ENCODE measurements around the gene CNTRL.
A peak's percentile ranks its signal among the peaks of the same experiment; 100 is the strongest.
"Not testable (repeated sequence)": the region's sequence is repeated elsewhere in the genome, so short reads cannot be mapped to it uniquely, and the experiment has no call there.

CNTRL gene

GRCh38 chr9:121071370-121071755, 3.4 kb upstream of the CNTRL start:
- no peak for DNase-seq

- DNase-seq, result peak; percentile 34
These were observed 2.9 kb upstream of the CNTRL start for GRCh38 chr9:121071756-121072421.

GRCh38 chr9:121073038-121073437, 1.7 kb upstream of the CNTRL start:
- DNase-seq, result peak; percentile 90

- no peak for DNase-seq
These were observed 689 bp downstream of the CNTRL start for GRCh38 chr9:121075251-121076036.

GRCh38 chr9:121082075-121082474, 7.3 kb downstream of the CNTRL start:
- no peak for DNase-seq

GRCh38 chr9:121085661-121086060, 10.9 kb downstream of the CNTRL start:
- DNase-seq, result no peak

GRCh38 chr9:121088576-121088975, 13.8 kb downstream of the CNTRL start:
- DNase-seq, result no peak

- DNase-seq, result not testable (repeated sequence)
These were observed 16.0 kb downstream of the CNTRL start for GRCh38 chr9:121090743-121091142.

GRCh38 chr9:121095057-121095456, 20.3 kb downstream of the CNTRL start:
- no peak for DNase-seq

GRCh38 chr9:121098567-121099198, 23.9 kb downstream of the CNTRL start:
- no peak for DNase-seq

- not testable (repeated sequence) for DNase-seq
These were observed 29.3 kb downstream of the CNTRL start for GRCh38 chr9:121104054-121104453.

GRCh38 chr9:121105531-121105930, 30.8 kb downstream of the CNTRL start:
- no peak for DNase-seq

- no peak for DNase-seq
These were observed 32.3 kb downstream of the CNTRL start for GRCh38 chr9:121107029-121107428.

- no peak for DNase-seq
These were observed 33.1 kb downstream of the CNTRL start for GRCh38 chr9:121107881-121108280.

- no peak for DNase-seq
These were observed 40.7 kb downstream of the CNTRL start for GRCh38 chr9:121115466-121115865.

GRCh38 chr9:121118266-121118665, 43.5 kb downstream of the CNTRL start:
- no peak for DNase-seq

GRCh38 chr9:121120386-121120785, 45.6 kb downstream of the CNTRL start:
- DNase-seq, result no peak

GRCh38 chr9:121121582-121122087, 46.9 kb downstream of the CNTRL start:
- DNase-seq, result peak; percentile 99

- DNase-seq, result no peak
These were observed 47.7 kb downstream of the CNTRL start for GRCh38 chr9:121122246-121123032.

- no peak for DNase-seq
These were observed 49.2 kb downstream of the CNTRL start for GRCh38 chr9:121123816-121124535.

GRCh38 chr9:121125590-121125989, 50.8 kb downstream of the CNTRL start:
- no peak for DNase-seq

- not testable (repeated sequence) for DNase-seq
These were observed 54.6 kb downstream of the CNTRL start for GRCh38 chr9:121129384-121129783.

Measured in femur (tissue), 1 donor.